Measurements from ENCODE around the gene VIM. TPM values are rescaled to one million over a fixed set of nuclear protein-coding genes. Genes with fewer than 3 reads are reported as not detected.

VIM gene
- total and polyA plus RNA-seq, 8 donors = 1,589 to 2,224 (median 1,841) TPM

- no peak for TF ChIP-seq CTCF (IDR thresholded peaks at IDR 0.05)
- Histone ChIP-seq H3K9me3 (no peaks in the 10 kb centered on the region), H3K36me3 (no peaks in the 10 kb centered on the region), H3K27ac (peak overlapping the region in 1 of 2 donors; percentile 65), H3K4me3 (no peak overlapping the region), H3K4me1 (peaks cover 18 to 57% of the 10 kb centered on the region in 2 donors), H3K27me3 (no peaks in the 10 kb centered on the region)
- ATAC-seq (no peak), DNase-seq (no peak)
- intact Hi-C loops (cut with DNase I) = no loop called here
Observed at GRCh38 chr10:17212802-17213221, 15.2 kb upstream of the VIM start.

DNA sequence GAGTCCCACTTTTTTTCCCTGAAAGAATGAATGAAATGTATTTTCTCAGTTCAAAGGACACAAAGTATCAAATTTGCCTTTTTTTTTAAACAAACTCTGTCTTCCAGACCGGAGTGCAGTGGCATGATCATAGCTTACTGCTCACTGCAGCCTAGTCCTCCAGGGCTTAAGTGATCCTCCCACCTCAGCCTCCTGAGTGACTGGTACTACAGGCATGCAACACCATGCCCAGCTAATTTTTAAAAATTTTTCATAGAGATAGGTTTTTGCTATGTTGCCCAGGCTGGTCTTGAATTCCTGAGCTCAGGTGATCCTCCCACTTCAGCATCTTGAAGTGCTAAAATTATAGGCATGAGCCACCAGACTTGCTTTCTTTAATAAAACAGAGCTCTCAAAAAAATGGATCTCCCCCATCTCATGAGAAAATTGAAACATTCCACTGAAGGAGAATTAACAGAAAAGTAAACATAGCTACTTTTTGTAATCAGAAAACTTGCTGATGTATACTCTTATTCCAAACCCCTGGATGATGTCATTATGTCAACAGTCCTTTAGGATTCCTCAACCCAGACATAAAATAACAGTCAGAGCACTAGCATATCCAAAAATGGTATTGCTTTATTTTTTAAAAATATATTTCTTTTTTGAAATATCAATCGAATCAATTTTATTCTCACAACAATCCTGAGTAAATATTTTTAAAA is 14.2 kb upstream of the VIM start:
- H3K4me1 ChIP-seq = peaks cover 18 to 57% of the 10 kb centered on the region in 2 donors
- no peaks in the 10 kb centered on the region for H3K36me3 ChIP-seq
- TF ChIP-seq CTCF (IDR thresholded peaks at IDR 0.05) = no peak
- no peak overlapping the region for H3K4me3 ChIP-seq
- no peaks in the 10 kb centered on the region for H3K27me3 ChIP-seq
- intact Hi-C loops (cut with DNase I) = no loop called here
- H3K27ac ChIP-seq = peak overlapping the region in 1 of 2 donors; percentile 65
- no peak for DNase-seq
- H3K9me3 ChIP-seq = no peaks in the 10 kb centered on the region
- peak; percentile 11 for ATAC-seq

GRCh38 chr10:17214526-17214925 is 13.5 kb upstream of the VIM start:
- Histone ChIP-seq H3K9me3 (no peaks in the 10 kb centered on the region), H3K27me3 (no peaks in the 10 kb centered on the region), H3K4me1 (peaks cover 18 to 57% of the 10 kb centered on the region in 2 donors), H3K36me3 (no peaks in the 10 kb centered on the region), H3K4me3 (no peak overlapping the region), H3K27ac (peak overlapping the region; percentile 83 to 99)
- intact Hi-C loops (cut with DNase I) = no loop called here
- DNase-seq (no peak), ATAC-seq (no peak)
- no peak for TF ChIP-seq CTCF (IDR thresholded peaks at IDR 0.05)

DNA sequence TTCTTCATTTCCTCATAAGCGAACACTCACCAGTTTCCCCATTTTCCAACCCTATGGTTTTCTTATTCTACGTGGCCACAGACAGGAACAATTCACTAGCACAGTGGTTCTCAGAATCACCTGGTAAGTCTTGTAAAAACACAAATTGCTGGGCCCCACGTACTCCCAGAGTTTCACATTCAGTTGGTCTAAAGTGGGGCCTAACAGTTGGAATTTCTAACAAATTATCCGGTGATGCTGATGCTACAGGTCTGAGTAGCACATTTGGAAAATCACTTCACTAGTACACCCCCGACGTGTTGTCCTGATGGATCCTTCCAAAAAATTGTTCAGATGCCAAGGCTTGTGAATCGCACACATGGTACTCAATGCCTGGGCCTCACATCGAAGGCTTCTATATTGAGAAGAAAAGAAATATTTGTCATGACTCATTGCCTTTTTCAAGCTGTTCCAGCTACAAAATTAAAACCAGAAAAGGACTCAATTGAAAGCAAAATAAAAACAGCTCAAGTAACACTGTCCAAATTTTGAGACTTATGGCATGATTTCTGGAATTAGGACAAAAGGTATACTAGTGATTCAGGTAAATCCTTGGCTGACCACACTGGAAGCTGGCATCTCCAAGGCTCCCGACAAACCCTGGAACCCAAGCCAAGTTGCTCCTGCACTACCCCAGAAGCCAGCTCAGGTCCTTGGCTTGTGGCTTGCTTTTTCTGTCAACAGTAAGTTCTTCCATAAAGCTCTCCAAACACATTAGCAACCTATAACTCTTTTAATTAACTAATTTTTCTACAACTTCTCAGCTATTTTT is 12.9 kb upstream of the VIM start:
- no peaks in the 10 kb centered on the region for H3K9me3 ChIP-seq
- H3K36me3 ChIP-seq = no peaks in the 10 kb centered on the region
- ATAC-seq (peak; percentile 11), DNase-seq (no peak)
- no peak overlapping the region for H3K4me3 ChIP-seq
- TF ChIP-seq CTCF (IDR thresholded peaks at IDR 0.05) = no peak
- intact Hi-C loops (cut with DNase I) = no loop called here
- H3K27me3 ChIP-seq = no peaks in the 10 kb centered on the region
- peak overlapping the region; percentile 83 to 99 for H3K27ac ChIP-seq
- peaks cover 18 to 57% of the 10 kb centered on the region in 2 donors for H3K4me1 ChIP-seq

DNA sequence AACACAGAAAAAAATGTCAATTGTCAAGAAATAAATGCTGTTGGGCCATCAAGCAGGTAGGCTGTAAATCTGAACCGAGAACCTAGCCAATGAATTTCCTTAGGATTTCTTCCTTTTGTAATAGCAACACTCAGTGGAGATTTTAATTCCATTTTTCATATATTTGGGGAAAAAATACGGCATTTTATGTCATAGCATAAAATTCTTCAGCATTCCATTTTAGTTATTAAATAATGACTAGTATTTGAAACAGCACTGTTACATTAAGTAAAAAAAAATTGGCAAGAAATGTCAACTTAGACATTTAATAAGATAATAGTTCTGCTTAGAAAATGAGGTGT is 12.3 kb upstream of the VIM start:
- DNase-seq = no peak
- H3K27ac ChIP-seq = peak overlapping the region; percentile 83 to 99
- H3K4me1 ChIP-seq = peaks cover 18 to 57% of the 10 kb centered on the region in 2 donors
- no peak overlapping the region for H3K4me3 ChIP-seq
- no peak for TF ChIP-seq CTCF (IDR thresholded peaks at IDR 0.05)
- H3K9me3 ChIP-seq = no peaks in the 10 kb centered on the region
- no peaks in the 10 kb centered on the region for H3K36me3 ChIP-seq
- no peak for ATAC-seq
- intact Hi-C loops (cut with DNase I) = no loop called here
- no peaks in the 10 kb centered on the region for H3K27me3 ChIP-seq
